NK-92 treated with Interleukin-12 subunit alpha and Interleukin-12 subunit beta, amount 100 ng/mL, for 24 hours (cell line): Measurements from ENCODE around the gene BAG1.

Experiments
- DNase-seq: peaks from one replicate; lab custom pipeline; 2025; lab: John Stamatoyannopoulos, UW

The BAG1 gene

DNA sequence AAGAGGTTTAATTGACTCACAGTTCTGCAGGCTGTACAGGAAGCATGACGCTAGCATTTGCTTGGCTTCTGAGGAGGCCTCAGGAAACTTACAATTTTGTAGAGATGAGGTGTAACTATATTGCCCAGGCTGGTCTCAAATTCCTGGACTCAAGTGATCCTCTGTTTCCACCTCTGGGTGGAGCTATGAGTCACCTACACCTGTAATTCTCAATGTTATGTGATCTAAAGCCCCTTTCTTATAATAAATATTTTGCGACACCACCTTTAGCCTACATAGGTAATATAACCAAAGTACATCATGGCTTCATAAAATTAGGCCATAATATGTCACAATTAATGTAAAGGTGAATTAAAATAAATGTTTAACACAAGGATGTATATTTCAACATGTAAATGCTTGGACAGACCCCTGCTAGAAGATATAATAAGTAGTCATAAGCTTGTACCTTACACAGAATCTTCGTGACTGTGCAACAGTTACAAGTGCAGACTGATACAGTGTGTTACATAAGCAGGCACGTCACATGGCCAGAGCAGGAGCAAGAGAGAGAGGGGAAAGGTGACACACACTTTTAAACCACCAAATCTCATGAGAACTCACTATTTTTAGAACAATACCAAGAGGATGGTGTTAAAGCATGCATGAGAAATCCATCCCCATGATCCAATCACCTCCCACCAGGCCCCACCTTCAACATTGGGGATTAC, 54.3 kb downstream of the BAG1 start:
- DNase-seq: no peak

GRCh38 chr9:33209394-33209793, 55.1 kb downstream of the BAG1 start:
- DNase-seq: no peak

GRCh38 chr9:33202552-33203201, 61.8 kb downstream of the BAG1 start:
- no peak for DNase-seq
